Activated T-helper 1 cell treated with anti-CD3 and anti-CD28 coated beads, Interleukin-2, amount 50 U/mL, for 16 hours (primary cell): ENCODE results near the gene RHNO1.
"Not testable (repeated sequence)": the region's sequence is repeated elsewhere in the genome, so short reads cannot be mapped to it uniquely, and the experiment has no call there.

Source experiments
- DNase-seq, 2 donors: peaks; one replicate each; pipeline ENCODE4 v3.0.0-alpha.2; 2020; ENCODE audit warnings: low read depth in 1 of 2, low spot score in 1 of 2

Gene RHNO1

GRCh38 chr12:2858334-2858733 lies 18.7 kb upstream of the RHNO1 start:
- DNase-seq = no peak

DNA sequence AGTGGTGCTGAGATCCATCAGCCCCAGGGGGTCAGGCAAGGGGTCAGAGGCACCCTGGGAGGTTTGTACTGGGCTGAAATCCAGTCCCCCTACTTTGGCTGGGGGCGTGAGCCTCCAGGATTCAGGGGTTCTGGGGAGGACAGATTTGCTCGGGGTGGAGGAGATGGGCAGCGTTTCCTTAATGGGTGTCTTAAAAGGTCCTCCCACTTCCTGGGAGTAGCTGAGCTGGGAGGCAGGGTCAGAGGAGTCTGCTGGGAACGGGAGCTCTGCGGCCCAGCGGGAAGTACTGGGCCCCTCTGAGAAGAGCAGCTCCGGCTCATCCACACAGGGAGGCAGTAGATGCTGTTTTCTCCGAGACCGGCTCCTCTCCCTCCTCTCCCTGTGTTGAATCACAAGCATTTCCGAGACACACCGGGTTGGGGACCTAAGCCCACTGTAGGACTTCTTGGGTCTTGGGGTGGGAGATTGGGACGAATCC lies 18.0 kb upstream of the RHNO1 start:
- no peak for DNase-seq

DNA sequence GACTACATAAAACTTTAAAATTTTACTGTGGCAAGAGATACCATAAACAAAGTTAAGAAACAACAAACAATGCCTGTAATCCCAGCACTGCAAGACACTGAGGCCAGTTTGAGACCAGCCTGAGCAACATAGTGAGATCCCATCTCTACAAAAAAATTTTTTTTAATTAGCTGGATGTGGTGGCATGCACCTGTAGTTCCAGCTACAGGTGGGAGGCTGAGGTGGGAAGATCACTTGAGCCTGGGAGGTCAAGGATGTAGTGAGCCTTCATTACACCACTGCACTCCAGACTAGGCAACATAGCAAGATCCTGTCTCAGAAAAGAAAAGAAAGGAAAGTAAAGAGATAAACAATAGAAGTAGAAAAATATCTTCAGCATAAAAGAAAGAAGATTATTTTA lies 16.9 kb upstream of the RHNO1 start:
- no peak for DNase-seq

GRCh38 chr12:2862876-2863275 lies 14.1 kb upstream of the RHNO1 start:
- DNase-seq = no peak

DNA sequence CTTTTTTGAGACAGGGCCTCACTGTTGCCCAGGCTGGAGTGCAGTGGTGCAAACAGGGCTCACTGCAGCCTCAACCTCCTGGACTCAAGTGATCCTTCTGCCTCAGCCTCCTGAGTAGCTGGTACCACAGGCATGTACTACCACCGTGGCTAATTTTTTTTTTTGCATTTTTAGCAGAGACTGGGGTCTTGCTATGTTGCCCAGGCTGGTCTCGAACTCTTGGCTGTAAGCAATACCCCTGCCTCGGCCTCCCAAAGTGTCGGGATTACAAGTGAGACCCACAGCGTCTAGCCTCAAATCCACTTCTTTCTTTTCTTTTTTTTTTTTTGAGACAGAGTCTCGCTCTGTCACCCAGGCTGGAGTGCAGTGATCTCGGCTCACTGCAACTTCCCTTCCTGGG lies 13.6 kb upstream of the RHNO1 start:
- DNase-seq = not testable (repeated sequence)

- DNase-seq = no peak
Observed at GRCh38 chr12:2864198-2864597, 12.8 kb upstream of the RHNO1 start.

DNA sequence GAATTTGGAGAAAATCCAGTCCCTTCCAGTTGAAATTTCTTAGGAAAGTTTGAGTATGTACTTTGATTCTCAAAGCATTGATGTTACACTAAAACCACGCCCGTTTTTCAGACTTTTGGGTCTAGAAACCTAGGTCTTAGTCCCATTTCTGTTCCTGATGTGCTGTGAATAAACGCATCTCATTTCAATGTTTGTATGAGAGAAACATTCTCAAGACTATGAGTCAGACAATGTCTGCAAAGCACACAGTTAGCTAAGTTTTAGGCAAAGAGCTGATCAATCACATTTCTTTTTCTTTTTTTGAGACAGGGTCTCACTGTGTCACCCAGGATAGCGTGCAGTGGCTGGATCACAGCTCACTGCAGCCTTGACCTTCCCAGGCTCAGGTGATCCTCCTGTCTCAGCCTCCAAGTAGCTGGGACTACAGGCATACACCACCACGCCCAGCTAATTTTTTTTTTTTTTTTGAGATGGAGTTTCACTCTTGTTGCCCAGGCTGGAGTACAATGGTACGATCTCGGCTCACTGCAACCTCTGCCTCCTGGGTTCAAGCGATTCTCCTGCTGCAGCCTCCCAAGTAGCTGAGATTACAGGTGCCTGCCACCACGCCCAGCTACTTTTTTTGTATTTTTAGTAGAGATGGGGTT lies 7.9 kb upstream of the RHNO1 start:
- DNase-seq = not testable (repeated sequence)

DNA sequence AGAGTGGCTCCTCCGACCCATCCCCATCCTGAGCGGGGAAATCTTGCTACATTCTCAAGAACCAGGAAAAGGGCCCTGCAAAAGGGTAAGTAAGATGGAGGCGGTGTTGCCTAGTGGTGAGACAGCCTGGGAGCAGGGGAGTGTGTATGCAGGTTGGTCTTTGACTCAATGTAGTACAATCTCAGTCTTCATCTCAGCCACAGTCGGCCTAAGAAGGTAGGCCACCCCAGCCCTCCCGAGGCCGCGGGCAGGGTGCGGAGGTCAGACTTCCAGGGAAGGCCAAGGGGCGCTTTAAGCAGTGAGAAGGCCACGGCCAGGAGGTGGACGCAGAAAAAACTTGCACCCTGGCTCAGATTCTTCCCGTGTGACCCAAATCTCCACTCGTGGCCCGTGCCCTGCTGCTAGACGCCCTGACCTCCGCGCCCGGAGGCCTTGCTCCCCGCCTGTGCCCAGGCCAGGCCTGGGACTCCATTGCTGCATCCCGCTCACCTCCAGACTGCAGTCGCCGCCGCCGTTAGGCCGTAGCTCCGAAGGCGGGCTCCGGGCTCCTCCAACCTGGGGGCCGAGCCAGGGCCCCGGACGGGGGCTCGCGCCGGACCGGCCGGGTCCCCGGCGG lies 484 bp upstream of the RHNO1 start:
- DNase-seq = no peak

DNA sequence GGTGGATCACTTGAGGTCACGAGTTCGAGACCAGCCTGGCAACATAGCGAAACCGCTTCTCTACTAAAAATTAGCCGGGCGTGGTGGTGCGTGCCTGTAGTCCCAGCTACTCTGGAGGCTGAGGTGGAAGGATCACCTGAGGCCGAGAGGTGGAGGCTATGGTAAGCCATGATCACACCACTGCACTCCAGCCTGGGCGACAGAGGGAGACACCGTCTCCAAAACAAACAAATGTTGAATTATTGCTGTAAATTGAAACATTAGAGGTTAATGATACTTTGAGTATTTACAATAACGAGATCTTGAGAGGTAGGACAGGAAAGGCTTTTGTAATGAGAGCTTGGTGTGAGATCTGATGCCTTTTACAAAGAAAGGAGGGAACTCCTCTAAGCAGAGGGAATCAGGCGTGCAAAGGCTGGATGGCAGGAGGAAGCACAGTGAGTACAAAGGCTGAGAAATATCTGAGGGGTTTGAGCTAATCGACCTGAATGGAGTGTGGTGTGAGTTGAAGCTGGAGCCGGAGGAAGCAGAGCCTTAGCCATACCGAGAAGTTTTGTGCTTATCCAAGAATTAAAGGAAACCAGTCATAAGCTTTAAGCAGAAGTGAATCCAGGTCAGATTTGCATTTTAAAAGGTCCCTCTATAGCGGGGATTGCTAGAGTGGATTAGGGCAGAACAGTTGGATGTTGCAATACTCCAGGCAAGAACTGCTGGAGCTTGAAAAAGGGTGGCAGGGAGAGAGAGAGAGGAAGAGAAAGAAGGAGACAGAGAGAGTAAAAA lies 1.1 kb downstream of the RHNO1 start:
- DNase-seq = no peak

GRCh38 chr12:2879853-2880252 lies 2.8 kb downstream of the RHNO1 start:
- DNase-seq = no peak

GRCh38 chr12:2884810-2885209 lies 7.8 kb downstream of the RHNO1 start:
- no peak for DNase-seq

DNA sequence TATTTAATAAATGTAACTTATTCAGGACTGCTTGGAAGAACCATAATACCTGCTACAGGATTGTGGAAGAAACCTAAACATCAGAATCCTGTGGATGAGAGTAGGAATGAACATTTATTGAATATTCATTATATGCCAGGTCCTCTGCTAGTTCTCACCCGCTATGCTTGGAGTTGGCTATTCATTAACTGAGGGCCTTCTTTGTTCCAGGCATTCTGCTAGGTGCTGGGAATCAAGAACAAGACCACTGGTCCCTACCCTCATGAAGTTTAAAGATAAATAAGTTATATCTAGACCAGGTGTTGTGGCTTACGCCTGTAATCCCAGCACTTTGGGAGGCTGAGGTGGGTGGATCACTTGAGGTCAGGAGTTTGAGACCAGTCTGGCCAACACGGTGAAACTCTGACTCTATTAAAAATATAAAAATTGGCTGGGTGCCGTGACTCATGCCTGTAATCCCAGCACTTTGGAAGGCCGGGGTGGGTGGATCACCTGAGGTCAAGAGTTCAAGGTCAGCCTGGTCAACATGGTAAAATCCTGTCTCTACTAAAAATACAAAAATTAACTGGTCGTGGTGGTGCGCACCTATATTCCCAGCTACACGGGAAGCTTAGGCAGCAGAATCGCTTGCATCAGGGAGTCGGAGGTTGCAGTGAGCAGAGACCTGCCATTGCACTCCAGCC lies 9.9 kb downstream of the RHNO1 start:
- no peak for DNase-seq

DNA sequence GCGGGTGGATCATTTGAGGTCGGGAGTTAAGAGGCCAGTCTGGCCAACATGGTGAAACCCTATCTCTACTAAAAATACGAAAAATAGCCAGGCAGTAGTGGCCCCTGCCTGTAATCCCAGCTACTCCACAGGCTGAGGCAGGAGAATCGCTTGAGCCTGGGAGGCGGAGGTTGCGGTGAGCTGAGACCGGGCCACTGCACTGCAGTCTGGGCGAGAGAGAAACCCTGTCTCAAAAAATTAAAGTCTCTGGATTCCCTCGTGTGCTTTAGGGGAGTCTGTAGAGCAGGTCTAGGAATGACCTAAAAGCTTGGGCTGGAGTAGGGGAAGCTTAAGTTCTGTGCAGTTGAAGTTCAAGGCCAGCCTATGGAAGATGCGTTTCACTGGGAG lies 13.0 kb downstream of the RHNO1 start:
- DNase-seq = no peak

DNA sequence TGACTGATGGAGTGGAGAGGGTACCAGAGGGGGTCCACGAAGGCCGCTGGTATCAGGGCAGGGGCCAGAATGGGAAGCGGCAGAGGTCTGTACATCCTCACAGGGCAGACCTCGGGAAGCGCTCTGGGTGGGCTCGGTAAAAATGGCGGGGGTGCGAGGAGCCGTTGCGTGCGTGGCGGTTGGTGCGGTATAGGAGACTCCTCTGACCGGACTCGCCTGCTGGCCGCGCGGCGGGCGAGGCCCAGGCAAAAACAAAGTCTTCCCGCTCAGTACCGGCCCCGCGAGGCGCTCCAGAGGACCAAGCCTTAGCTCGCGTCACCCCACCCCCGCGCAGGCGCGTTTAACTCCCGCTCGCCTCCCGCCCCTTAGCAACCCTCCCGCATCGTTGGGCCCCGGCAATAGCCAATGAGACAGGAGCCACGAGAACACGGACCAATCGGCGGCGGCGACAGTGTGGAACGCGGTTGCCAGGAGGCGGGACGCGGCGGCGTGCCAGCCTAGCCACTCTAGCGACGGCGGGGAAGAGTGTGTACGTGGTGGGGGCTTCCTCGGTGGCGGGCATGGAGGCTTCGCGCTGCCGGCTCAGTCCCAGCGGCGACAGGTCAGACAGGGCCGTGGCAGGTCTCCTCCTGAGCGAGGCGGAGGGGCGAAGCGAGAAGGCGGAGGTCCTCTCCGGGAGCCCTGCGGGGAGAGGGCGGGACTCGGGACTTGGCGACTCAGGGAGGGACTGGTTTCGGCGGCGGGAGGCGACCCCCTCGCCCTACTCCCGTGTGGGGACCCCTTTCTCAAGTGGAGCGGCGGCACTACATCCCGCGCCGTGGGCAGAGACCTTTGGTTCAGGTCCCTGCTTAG lies 13.6 kb downstream of the RHNO1 start, which contains the start of gene TULP3:
TSS of gene TULP3 (plus strand) at position 504 of the 852 bp plus-strand sequence. CDS start at position 561, 57 bp downstream.
- peak; percentile 97 to 99 for DNase-seq

DNA sequence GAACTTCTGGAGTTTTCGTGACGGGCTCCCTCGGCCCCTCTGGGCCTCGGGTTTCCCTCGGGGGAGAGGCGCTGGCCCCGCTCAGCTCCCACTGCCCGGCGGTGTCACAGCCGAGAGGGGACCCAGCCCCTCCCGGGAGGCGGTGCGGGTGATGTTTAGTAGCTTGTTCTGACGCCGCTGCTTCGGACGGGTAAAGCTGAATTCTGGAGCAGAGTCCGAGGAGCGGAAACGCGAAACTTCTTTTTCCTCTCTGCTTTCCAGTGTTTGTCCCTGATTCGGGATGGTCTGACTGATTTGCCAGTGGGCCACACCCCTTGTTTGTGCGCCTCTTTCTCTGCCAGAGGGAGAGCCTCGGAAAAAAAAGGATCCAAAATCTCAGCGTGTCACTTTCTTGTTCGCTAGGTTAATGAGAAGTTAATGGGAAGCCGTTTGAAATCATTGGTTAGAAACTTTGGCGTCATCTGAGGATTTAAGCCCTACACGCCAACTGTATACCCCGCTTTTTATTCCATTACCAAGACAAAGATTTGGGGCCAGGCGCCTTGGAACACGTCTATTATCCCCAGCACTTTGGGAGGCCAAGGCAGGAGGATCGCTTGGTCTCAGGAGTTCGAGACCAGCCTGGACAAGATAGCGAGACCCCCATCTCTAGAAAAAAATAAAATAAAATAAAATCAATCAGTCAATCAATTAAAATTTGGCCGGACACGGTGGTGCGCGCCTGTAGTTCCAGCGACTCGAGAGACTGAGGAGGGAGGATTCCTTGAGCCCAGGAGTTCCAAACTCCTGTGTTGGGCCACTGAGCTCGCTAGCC lies 14.4 kb downstream of the RHNO1 start:
- DNase-seq = peak; percentile 10 to 21

DNA sequence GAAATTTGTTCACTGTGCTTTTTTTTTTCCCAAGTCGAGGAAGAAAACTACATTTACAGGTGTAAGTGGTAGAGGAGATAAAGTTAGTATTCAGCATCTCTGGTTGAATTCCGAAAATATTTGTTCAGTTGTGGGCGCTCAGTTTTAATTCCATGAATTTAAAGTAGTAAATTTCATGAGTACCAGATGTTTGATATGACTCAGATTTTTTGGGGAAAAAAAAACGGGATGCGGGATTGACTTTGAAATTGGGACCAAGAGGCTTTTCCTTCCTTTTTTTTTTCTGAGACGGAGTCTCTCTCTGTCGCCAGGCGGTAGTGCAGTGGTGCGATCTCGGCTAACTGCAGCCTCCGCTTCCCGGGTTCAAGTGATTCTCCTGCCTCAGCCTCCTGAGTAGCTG lies 15.2 kb downstream of the RHNO1 start:
- DNase-seq = no peak

GRCh38 chr12:2893007-2893406 lies 16.0 kb downstream of the RHNO1 start:
- DNase-seq = no peak

DNA sequence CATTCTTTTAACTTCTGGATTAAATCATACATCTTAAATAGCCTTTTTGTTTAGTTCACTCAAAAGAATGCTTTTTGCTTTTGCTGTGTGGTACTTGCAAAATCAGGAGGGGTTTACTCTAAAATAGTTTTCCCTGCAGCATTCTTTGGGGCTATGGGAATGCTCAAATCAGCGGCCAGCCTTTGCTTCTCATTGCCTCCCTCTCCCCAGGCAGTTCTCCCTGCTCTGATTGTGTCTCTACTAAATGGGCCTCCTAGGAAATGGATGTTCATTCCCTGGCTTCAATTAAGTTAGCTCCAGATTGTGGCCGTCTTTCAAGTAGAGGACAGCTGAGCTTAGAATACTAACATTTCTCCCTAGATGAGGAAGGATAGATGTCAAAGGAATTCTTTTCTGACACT lies 18.0 kb downstream of the RHNO1 start:
- DNase-seq = no peak

- no peak for DNase-seq
Observed at GRCh38 chr12:2895511-2895910, 18.5 kb downstream of the RHNO1 start.

- DNase-seq = no peak
Observed at GRCh38 chr12:2897418-2897817, 20.4 kb downstream of the RHNO1 start.
